Adrenal gland (tissue), 5 donors: ENCODE measurements around the gene HNF1A.

Experiments used
- POLR2A ChIP-seq, 2 donors: fragments of 450-650 bp; IDR thresholded peaks; one replicate each; pipeline ENCODE4 v1.6.1; 2017; ENCODE audit warnings: antibody characterized with exemption in 2 of 2, mild to moderate bottlenecking in 2 of 2, moderate library complexity in 1 of 2
- TF ChIP-seq, protein P1 (sequence below), 6 experiments: fragments of 450-650 bp in 4 of 6; fragments of 200-600 bp in 2 of 6; sonication (generic) in 1 of 6; IDR thresholded peaks; 1 replicate in 5 of 6; 2 replicates in 1 of 6; pipeline versions ENCODE4 v1.5.1 to v1.8.0; 2016 to 2021; ENCODE audit warnings: antibody characterized with exemption in 6 of 6, mild to moderate bottlenecking in 2 of 6, moderate library complexity in 1 of 6
- donor health status: DM: no; HTN: no; CAD: no.

- TF ChIP-seq, protein P1, sequence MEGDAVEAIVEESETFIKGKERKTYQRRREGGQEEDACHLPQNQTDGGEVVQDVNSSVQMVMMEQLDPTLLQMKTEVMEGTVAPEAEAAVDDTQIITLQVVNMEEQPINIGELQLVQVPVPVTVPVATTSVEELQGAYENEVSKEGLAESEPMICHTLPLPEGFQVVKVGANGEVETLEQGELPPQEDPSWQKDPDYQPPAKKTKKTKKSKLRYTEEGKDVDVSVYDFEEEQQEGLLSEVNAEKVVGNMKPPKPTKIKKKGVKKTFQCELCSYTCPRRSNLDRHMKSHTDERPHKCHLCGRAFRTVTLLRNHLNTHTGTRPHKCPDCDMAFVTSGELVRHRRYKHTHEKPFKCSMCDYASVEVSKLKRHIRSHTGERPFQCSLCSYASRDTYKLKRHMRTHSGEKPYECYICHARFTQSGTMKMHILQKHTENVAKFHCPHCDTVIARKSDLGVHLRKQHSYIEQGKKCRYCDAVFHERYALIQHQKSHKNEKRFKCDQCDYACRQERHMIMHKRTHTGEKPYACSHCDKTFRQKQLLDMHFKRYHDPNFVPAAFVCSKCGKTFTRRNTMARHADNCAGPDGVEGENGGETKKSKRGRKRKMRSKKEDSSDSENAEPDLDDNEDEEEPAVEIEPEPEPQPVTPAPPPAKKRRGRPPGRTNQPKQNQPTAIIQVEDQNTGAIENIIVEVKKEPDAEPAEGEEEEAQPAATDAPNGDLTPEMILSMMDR (IDR thresholded peaks at IDR 0.05), result no peak
- TF ChIP-seq POLR2A (IDR thresholded peaks at IDR 0.05), result no peak
Measured at GRCh38 chr12:120979862-120980696, 1.7 kb downstream of the HNF1A start.
